Mesendoderm (in vitro differentiated cells): ENCODE measurements around the gene CTNS.

Source experiments
- DNase-seq: peaks from one replicate; pipeline ENCODE4 v3.0.0; 2013
- H2AK5ac ChIP-seq: 2 replicates; pipeline ENCODE4 v1.6.1; 2013; ENCODE audit warnings: low read length, inconsistent platforms
- H2BK120ac ChIP-seq: 2 replicates; pipeline ENCODE4 v1.6.1; 2013; ENCODE audit warnings: low read depth, mild to moderate bottlenecking, low read length, moderate library complexity, mixed read lengths
- H2BK15ac ChIP-seq: replicated peaks from 2 replicates; pipeline ENCODE4 v1.6.1; 2013; ENCODE audit warnings: low read depth, mild to moderate bottlenecking, moderate library complexity
- H2BK5ac ChIP-seq: 2 replicates; pipeline ENCODE4 v1.6.1; 2013; ENCODE audit warnings: low read length, inconsistent platforms
- H3K18ac ChIP-seq: 2 replicates; pipeline ENCODE4 v1.6.1; 2013; ENCODE audit warnings: mild to moderate bottlenecking, low read length, mixed read lengths
- H3K23ac ChIP-seq: one replicate; pipeline ENCODE4 v1.6.1; 2013; ENCODE audit warnings: low read length
- H3K27ac ChIP-seq: 2 replicates; pipeline ENCODE4 v1.5.1; 2013; ENCODE audit warnings: low read depth, mild to moderate bottlenecking, inconsistent platforms, low read length, moderate library complexity
- H3K27me3 ChIP-seq: 2 replicates; pipeline ENCODE4 v1.6.1; 2013; ENCODE audit warnings: low read length, control low read depth, mild to moderate bottlenecking, inconsistent platforms; ENCODE audit not compliant: insufficient read depth, poor library complexity
- H3K36me3 ChIP-seq: 2 replicates; pipeline ENCODE4 v1.6.1; 2013; ENCODE audit warnings: low read length, inconsistent platforms; ENCODE audit not compliant: control insufficient read depth, insufficient read depth
- H3K4ac ChIP-seq: one replicate; pipeline ENCODE4 v1.6.1; 2013; ENCODE audit warnings: low read depth, mild to moderate bottlenecking, low read length, moderate library complexity
- H3K4me1 ChIP-seq: 2 replicates; pipeline ENCODE4 v1.6.1; 2013; ENCODE audit warnings: low read depth, low read length, inconsistent platforms; ENCODE audit not compliant: control insufficient read depth
- H3K4me2 ChIP-seq: 2 replicates; pipeline ENCODE4 v1.6.1; 2013; ENCODE audit warnings: low read length
- H3K4me3 ChIP-seq: 2 replicates; pipeline ENCODE4 v1.5.1; 2013; ENCODE audit warnings: mild to moderate bottlenecking, low read length
- H3K56ac ChIP-seq: one replicate; pipeline ENCODE4 v1.6.1; 2013; ENCODE audit warnings: low read length
- H3K79me1 ChIP-seq: 2 replicates; pipeline ENCODE4 v1.6.1; 2013; ENCODE audit warnings: low read length, inconsistent platforms
- H3K79me2 ChIP-seq: 2 replicates; pipeline ENCODE4 v1.6.1; 2013; ENCODE audit warnings: mild to moderate bottlenecking, low read length; ENCODE audit not compliant: control insufficient read depth, insufficient read depth
- H3K9ac ChIP-seq: 2 replicates; pipeline ENCODE4 v1.6.1; 2013; ENCODE audit warnings: low read length, inconsistent platforms
- H4K5ac ChIP-seq: one replicate; pipeline ENCODE4 v1.6.1; 2013; ENCODE audit warnings: low read length
- H4K8ac ChIP-seq: one replicate; pipeline ENCODE4 v1.6.1; 2013; ENCODE audit warnings: low read depth, mild to moderate bottlenecking, control low read depth, low read length, moderate library complexity
- WGBS: extraction: QIAGEN DNeasy Blood & Tissue Kit; methylation state at CpG from one replicate; pipeline ENCODE4 v1.1.7; 2013; ENCODE audit warnings: low lambda C conversion rate, missing lambda C conversion rate; ENCODE audit not compliant: insufficient coverage; ENCODE audit errors: extremely low coverage; 5-methylcytosine and 5-hydroxymethylcytosine counted together

The CTNS gene

DNA sequence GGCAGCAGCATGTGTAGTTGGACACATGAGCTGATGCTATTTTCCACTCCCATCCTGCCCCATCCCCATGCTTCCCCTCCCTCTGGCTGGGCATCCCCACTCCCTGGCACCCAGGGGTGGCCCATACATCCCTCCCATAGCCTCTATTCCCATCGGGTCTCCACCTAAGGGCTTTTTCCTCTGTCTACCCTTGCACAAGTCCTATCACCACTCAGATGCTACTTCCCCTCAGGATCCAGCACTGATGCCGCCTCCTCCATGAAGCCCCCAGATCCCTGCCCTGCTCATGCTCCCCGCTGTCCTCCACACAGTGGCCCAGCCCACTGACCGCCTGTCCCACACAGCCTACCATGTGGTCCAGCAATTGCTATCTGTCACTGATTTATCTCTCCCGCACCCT is 43.2 kb upstream of the CTNS start:
- DNase-seq: no peak
- Histone ChIP-seq H2BK120ac (no peak overlapping the region), H3K4ac (no peak overlapping the region), H3K4me3 (no peak overlapping the region), H3K18ac (no peak overlapping the region), H3K36me3 (no peaks in the 10 kb centered on the region), H2AK5ac (no peak overlapping the region), H3K79me1 (no peaks in the 10 kb centered on the region), H3K79me2 (no peaks in the 10 kb centered on the region), H3K27ac (no peak overlapping the region), H2BK15ac (no peak overlapping the region), H3K27me3 (no peaks in the 10 kb centered on the region), H3K23ac (no peak overlapping the region), H3K9ac (no peak overlapping the region), H4K8ac (no peak overlapping the region), H2BK5ac (no peak overlapping the region), H4K5ac (no peak overlapping the region), H3K4me1 (no peaks in the 10 kb centered on the region), H3K4me2 (no peak overlapping the region), H3K56ac (no peak overlapping the region)
- WGBS: no CpG with 5 or more reads among the region's 5 CpGs

DNA sequence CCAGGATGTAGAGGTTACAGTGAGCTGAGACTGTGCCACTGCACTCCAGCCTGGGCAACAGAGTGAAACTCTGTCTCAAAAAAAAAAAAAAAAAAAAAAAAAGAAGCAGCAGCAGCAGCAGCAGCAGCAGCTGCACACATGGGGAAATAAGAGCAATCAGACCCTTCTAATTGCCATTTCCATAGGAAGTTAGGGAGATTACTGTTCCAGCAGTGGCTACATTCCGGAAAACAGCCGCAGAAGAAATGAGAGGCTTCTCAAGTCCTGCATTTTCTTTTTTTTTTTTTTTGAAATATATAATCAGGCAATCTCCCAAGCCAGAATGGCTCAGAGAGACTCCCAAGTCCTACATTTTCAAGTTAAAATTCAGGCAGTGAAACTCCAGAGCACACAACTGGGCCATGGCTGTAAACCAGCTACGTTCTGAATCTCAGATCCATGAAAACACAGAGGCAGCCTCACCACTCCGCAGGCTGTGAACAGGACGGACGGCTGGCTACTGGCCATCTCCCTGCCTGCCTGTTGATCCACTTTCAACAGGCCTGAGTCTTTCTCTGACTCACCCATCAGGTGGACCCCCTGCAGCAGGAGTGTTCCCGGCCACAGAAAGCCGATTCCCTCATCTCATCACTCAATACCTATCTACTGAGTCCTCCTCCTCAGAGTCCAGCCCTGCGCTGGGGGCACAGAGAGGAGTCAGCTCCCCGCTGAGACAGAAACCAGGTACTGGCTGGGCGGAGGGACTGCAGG is 42.3 kb upstream of the CTNS start:
- Histone ChIP-seq H2BK5ac (no peak overlapping the region), H3K4me3 (no peak overlapping the region), H2AK5ac (no peak overlapping the region), H3K79me2 (no peaks in the 10 kb centered on the region), H2BK15ac (no peak overlapping the region), H3K18ac (no peak overlapping the region), H3K79me1 (no peaks in the 10 kb centered on the region), H3K4ac (no peak overlapping the region), H2BK120ac (no peak overlapping the region), H3K27ac (no peak overlapping the region), H4K8ac (no peak overlapping the region), H3K56ac (no peak overlapping the region), H3K4me2 (no peak overlapping the region), H3K4me1 (no peaks in the 10 kb centered on the region), H3K27me3 (no peaks in the 10 kb centered on the region), H3K9ac (no peak overlapping the region), H4K5ac (no peak overlapping the region), H3K23ac (no peak overlapping the region), H3K36me3 (no peaks in the 10 kb centered on the region)
- peak; percentile 18 for DNase-seq
- WGBS: no CpG with 5 or more reads among the region's 11 CpGs

DNA sequence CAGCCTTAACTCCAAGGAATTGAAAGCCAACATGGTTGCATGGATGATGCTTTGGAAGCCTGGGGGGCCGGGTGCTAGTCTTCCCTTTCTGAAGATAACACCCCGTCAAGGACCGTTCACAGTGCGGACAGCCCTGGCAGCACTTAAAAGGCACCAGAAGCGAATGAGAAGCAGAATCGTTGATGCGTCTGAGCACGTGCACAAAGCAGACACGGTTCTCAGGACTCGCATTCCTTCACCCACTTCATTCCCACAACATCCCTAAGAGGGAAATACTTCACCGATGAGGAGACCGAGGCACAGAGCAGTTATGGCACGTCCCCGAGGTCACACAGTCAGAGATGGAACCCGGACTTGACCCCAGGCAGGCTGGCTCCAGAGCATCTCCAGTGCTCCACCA is 41.6 kb upstream of the CTNS start:
- H3K56ac ChIP-seq: no peak overlapping the region
- H3K79me1 ChIP-seq: no peaks in the 10 kb centered on the region
- no peak overlapping the region for H3K4me3 ChIP-seq
- no peak overlapping the region for H4K5ac ChIP-seq
- no peak overlapping the region for H3K9ac ChIP-seq
- H3K79me2 ChIP-seq: no peaks in the 10 kb centered on the region
- no peak overlapping the region for H4K8ac ChIP-seq
- H3K23ac ChIP-seq: no peak overlapping the region
- no peak overlapping the region for H3K4ac ChIP-seq
- no peak overlapping the region for H2BK5ac ChIP-seq
- no peaks in the 10 kb centered on the region for H3K4me1 ChIP-seq
- H3K18ac ChIP-seq: no peak overlapping the region
- no peak overlapping the region for H2AK5ac ChIP-seq
- H3K27ac ChIP-seq: no peak overlapping the region
- H2BK15ac ChIP-seq: no peak overlapping the region
- no peaks in the 10 kb centered on the region for H3K27me3 ChIP-seq
- H3K36me3 ChIP-seq: no peaks in the 10 kb centered on the region
- no CpG with 5 or more reads among the region's 15 CpGs for WGBS
- DNase-seq: no peak
- H2BK120ac ChIP-seq: no peak overlapping the region
- no peak overlapping the region for H3K4me2 ChIP-seq

DNA sequence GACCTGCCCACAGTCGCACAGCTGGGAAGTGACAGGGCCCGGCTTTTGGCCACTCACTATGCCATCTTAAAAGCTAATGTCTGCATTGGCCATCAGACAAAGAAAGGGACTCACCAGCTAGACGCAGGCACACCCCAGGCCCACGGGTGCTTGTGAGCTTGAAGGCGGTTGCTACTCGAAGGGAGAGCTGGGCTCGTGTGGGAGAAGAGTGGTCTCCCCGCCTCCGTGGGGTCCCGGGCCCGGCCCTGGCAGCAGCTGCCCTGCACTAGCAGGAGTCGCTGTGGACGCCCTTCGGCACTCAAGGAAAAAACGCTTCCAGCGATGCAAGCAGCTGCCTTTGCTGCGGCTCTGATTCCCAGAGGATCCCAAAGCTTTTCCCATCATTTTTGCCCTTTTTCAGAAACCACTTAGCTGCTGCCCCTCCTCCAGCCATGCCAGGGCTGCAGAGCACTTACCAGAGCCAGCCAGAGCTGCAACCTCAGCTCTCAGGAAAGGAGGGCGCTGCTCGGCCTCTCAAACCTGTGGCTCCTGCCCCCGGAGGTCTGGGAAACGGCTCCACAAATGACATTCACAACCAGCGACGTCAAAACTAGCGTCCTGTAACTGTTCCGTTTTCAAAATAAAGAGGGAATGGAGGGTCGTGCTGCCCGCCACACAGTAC is 39.6 kb upstream of the CTNS start:
- Histone ChIP-seq H3K9ac (no peak overlapping the region), H3K4me3 (no peak overlapping the region), H2BK15ac (no peak overlapping the region), H2BK120ac (no peak overlapping the region), H3K27ac (no peak overlapping the region), H3K23ac (no peak overlapping the region), H3K18ac (no peak overlapping the region), H2BK5ac (no peak overlapping the region), H3K56ac (no peak overlapping the region), H4K8ac (no peak overlapping the region), H3K79me2 (no peaks in the 10 kb centered on the region), H4K5ac (no peak overlapping the region), H3K36me3 (no peaks in the 10 kb centered on the region), H3K4me2 (no peak overlapping the region), H3K27me3 (no peaks in the 10 kb centered on the region), H3K4me1 (no peaks in the 10 kb centered on the region), H2AK5ac (no peak overlapping the region), H3K4ac (no peak overlapping the region), H3K79me1 (no peaks in the 10 kb centered on the region)
- WGBS: no CpG with 5 or more reads among the region's 27 CpGs
- DNase-seq: peak; percentile 4

DNA sequence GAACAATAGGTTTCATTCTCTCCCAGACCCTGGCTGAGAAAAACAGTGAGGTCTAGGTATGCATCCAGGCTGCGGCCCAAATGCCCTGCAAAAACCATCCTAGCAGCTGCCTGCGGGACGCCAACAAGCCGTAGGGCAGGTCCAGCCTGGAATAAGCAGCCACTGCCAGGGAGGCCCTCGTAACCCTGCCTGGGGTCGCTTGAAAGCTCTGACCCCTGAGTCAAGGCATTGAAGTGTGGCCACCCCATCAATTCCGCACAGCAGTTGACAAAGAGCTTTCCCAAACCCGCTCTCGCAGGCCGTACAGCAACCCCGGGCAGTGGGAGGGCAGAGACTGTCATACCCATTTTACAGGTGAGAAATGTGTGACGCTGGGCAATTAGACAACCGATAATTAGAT is 38.5 kb upstream of the CTNS start:
- H2AK5ac ChIP-seq: no peak overlapping the region
- H4K5ac ChIP-seq: no peak overlapping the region
- H3K79me1 ChIP-seq: no peaks in the 10 kb centered on the region
- no CpG with 5 or more reads among the region's 13 CpGs for WGBS
- no peak overlapping the region for H3K4ac ChIP-seq
- no peak overlapping the region for H3K27ac ChIP-seq
- no peak overlapping the region for H3K56ac ChIP-seq
- H3K79me2 ChIP-seq: no peaks in the 10 kb centered on the region
- no peak overlapping the region for H3K9ac ChIP-seq
- no peak for DNase-seq
- no peak overlapping the region for H3K18ac ChIP-seq
- H3K27me3 ChIP-seq: no peaks in the 10 kb centered on the region
- H3K4me3 ChIP-seq: no peak overlapping the region
- no peaks in the 10 kb centered on the region for H3K4me1 ChIP-seq
- no peak overlapping the region for H2BK15ac ChIP-seq
- no peaks in the 10 kb centered on the region for H3K36me3 ChIP-seq
- no peak overlapping the region for H2BK120ac ChIP-seq
- no peak overlapping the region for H2BK5ac ChIP-seq
- H3K4me2 ChIP-seq: no peak overlapping the region
- H3K23ac ChIP-seq: no peak overlapping the region
- no peak overlapping the region for H4K8ac ChIP-seq
